A549 (cell line): Measurements from ENCODE around the gene IP6K3.

ENCODE experiments used
- POLR2A ChIP-seq: IDR thresholded peaks from 2 replicates; pipeline ENCODE4 v1.6.1; 2012; ENCODE audit warnings: mild to moderate bottlenecking, low read length
- TF ChIP-seq, protein P1 (sequence below): fragments of >200 bp; sonication (Bioruptor Twin); formaldehyde crosslinking; IDR thresholded peaks from 3 replicates; pipeline ENCODE4 v1.5.1; 2016

- TF ChIP-seq, protein P1, sequence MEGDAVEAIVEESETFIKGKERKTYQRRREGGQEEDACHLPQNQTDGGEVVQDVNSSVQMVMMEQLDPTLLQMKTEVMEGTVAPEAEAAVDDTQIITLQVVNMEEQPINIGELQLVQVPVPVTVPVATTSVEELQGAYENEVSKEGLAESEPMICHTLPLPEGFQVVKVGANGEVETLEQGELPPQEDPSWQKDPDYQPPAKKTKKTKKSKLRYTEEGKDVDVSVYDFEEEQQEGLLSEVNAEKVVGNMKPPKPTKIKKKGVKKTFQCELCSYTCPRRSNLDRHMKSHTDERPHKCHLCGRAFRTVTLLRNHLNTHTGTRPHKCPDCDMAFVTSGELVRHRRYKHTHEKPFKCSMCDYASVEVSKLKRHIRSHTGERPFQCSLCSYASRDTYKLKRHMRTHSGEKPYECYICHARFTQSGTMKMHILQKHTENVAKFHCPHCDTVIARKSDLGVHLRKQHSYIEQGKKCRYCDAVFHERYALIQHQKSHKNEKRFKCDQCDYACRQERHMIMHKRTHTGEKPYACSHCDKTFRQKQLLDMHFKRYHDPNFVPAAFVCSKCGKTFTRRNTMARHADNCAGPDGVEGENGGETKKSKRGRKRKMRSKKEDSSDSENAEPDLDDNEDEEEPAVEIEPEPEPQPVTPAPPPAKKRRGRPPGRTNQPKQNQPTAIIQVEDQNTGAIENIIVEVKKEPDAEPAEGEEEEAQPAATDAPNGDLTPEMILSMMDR = no peak
- no peak for TF ChIP-seq POLR2A
Observed at GRCh38 chr6:33718713-33719112, 28.0 kb downstream of the IP6K3 start.
